ENCODE results near the gene ARMH2. TPM values are rescaled to one million over a fixed set of nuclear protein-coding genes. Genes with fewer than 3 reads are reported as not detected.

ARMH2 gene
- polyA plus RNA-seq, 1 donor from 2014 or later = 0.73 TPM

DNA sequence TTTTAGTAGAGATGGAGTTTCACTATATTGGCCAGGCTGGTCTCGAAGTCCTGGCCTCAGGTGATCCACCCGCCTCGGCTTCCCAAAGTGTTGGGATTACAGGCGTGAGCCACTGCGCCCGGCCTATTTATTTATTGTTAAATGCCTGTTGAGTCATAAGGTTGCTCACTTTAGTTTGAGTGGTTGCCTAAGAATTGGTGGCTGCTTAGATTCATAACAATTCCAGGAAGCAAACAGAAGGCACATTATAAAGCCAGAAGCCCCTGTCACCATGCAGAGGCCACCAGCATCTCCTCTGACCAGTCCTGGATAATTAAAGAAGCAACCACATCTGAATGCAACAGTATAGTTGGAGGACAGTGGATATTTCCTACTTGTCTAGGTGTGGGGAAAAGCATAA is 24.0 kb upstream of the ARMH2 start:
- Histone ChIP-seq H3K9ac (ENCODE audit: low read length) (no peak overlapping the region), H3F3A (ENCODE audit: insufficient read depth, low read length, poor library complexity, severe bottlenecking) (no peaks in the 10 kb centered on the region), H3K36me3 (ENCODE audit: insufficient read depth, low read length) (peaks cover 18% of the 10 kb centered on the region), H4K20me1 (ENCODE audit: insufficient read depth) (no peaks in the 10 kb centered on the region), H3K27ac (ENCODE audit: low read length) (no peak overlapping the region), H3K4me2 (ENCODE audit: low read length) (no peak overlapping the region), H3K4me3 (ENCODE audit: low read length) (no peak overlapping the region), H3K9me2 (ENCODE audit: insufficient read depth, low read length) (no peaks in the 10 kb centered on the region), H2AFZ (ENCODE audit: low read depth, low read length) (no peak overlapping the region), H3K9me3 (ENCODE audit: low read length) (no peaks in the 10 kb centered on the region), H3K27me3 (ENCODE audit: insufficient read depth, low read depth, low read length) (no peaks in the 10 kb centered on the region), H3K79me2 (replicated peaks; ENCODE audit: insufficient read depth, low read length) (no peaks in the 10 kb centered on the region)
- TF ChIP-seq, protein P1, sequence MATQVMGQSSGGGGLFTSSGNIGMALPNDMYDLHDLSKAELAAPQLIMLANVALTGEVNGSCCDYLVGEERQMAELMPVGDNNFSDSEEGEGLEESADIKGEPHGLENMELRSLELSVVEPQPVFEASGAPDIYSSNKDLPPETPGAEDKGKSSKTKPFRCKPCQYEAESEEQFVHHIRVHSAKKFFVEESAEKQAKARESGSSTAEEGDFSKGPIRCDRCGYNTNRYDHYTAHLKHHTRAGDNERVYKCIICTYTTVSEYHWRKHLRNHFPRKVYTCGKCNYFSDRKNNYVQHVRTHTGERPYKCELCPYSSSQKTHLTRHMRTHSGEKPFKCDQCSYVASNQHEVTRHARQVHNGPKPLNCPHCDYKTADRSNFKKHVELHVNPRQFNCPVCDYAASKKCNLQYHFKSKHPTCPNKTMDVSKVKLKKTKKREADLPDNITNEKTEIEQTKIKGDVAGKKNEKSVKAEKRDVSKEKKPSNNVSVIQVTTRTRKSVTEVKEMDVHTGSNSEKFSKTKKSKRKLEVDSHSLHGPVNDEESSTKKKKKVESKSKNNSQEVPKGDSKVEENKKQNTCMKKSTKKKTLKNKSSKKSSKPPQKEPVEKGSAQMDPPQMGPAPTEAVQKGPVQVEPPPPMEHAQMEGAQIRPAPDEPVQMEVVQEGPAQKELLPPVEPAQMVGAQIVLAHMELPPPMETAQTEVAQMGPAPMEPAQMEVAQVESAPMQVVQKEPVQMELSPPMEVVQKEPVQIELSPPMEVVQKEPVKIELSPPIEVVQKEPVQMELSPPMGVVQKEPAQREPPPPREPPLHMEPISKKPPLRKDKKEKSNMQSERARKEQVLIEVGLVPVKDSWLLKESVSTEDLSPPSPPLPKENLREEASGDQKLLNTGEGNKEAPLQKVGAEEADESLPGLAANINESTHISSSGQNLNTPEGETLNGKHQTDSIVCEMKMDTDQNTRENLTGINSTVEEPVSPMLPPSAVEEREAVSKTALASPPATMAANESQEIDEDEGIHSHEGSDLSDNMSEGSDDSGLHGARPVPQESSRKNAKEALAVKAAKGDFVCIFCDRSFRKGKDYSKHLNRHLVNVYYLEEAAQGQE (IDR thresholded peaks at IDR 0.05; ENCODE audit: borderline replicate concordance) = no peak
- TF ChIP-seq SMC3 (conservative IDR thresholded peaks at IDR 0.05; ENCODE audit: poor library complexity) (no peak), EP300 (conservative IDR thresholded peaks at IDR 0.05; ENCODE audit: poor library complexity, severe bottlenecking) (no peak), POLR2AphosphoS5 (IDR thresholded peaks at IDR 0.05) (no peak), TAF1 (IDR thresholded peaks at IDR 0.05; ENCODE audit: low read depth) (no peak), RAD21 (conservative IDR thresholded peaks at IDR 0.05) (no peak), EZH2 (IDR thresholded peaks at IDR 0.05; ENCODE audit: borderline replicate concordance, insufficient read depth, low read length, poor library complexity, severe bottlenecking) (no peak), MXI1 (conservative IDR thresholded peaks at IDR 0.05; ENCODE audit: poor library complexity, severe bottlenecking) (no peak)
- TF ChIP-seq, protein P2, sequence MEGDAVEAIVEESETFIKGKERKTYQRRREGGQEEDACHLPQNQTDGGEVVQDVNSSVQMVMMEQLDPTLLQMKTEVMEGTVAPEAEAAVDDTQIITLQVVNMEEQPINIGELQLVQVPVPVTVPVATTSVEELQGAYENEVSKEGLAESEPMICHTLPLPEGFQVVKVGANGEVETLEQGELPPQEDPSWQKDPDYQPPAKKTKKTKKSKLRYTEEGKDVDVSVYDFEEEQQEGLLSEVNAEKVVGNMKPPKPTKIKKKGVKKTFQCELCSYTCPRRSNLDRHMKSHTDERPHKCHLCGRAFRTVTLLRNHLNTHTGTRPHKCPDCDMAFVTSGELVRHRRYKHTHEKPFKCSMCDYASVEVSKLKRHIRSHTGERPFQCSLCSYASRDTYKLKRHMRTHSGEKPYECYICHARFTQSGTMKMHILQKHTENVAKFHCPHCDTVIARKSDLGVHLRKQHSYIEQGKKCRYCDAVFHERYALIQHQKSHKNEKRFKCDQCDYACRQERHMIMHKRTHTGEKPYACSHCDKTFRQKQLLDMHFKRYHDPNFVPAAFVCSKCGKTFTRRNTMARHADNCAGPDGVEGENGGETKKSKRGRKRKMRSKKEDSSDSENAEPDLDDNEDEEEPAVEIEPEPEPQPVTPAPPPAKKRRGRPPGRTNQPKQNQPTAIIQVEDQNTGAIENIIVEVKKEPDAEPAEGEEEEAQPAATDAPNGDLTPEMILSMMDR (IDR thresholded peaks at IDR 0.05; ENCODE audit: poor library complexity, severe bottlenecking) = no peak

DNA sequence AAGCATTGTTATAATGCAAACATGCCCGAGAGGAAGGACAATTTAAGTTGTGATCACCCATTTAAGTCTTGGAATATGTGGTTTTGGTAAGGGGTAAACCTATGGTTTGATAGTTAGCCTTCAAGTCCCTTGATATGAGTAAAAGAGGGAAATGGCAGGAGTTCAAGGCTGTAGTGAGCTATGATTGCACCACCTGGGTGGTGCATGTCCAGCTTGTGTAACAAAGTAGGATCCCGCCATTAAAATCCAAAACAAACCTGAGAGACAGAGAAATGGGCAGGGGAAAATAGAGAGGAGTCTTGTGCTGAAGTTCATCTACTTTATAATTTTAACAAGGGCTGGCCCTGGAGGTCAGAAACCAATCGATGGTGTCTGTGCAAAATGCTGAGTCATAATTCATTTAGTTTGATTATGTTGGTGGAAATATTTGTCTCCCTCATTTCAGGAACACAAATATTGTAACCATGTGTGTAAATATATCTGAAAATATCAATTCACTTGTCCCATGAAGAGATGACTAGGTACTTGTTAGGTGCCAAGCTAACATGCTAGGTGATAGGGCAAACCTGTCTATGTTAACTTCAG is 23.2 kb upstream of the ARMH2 start:
- peaks cover 13% of the 10 kb centered on the region for H3K36me3 ChIP-seq (ENCODE audit: insufficient read depth, low read length)
- H3K9ac ChIP-seq (ENCODE audit: low read length) = no peak overlapping the region
- H4K20me1 ChIP-seq (ENCODE audit: insufficient read depth) = no peaks in the 10 kb centered on the region
- H3K9me2 ChIP-seq (ENCODE audit: insufficient read depth, low read length) = no peaks in the 10 kb centered on the region
- H3K4me2 ChIP-seq (ENCODE audit: low read length) = no peak overlapping the region
- H3K27me3 ChIP-seq (ENCODE audit: insufficient read depth, low read depth, low read length) = no peaks in the 10 kb centered on the region
- H3K27ac ChIP-seq (ENCODE audit: low read length) = no peak overlapping the region
- TF ChIP-seq, protein P2 (IDR thresholded peaks at IDR 0.05; ENCODE audit: poor library complexity, severe bottlenecking) = no peak
- no peak for TF ChIP-seq SMC3 (conservative IDR thresholded peaks at IDR 0.05; ENCODE audit: poor library complexity)
- TF ChIP-seq, protein P1 (IDR thresholded peaks at IDR 0.05; ENCODE audit: borderline replicate concordance) = no peak
- TF ChIP-seq MXI1 (conservative IDR thresholded peaks at IDR 0.05; ENCODE audit: poor library complexity, severe bottlenecking) = no peak
- no peak for TF ChIP-seq TAF1 (IDR thresholded peaks at IDR 0.05; ENCODE audit: low read depth)
- no peak for TF ChIP-seq POLR2AphosphoS5 (IDR thresholded peaks at IDR 0.05)
- TF ChIP-seq EZH2 (IDR thresholded peaks at IDR 0.05; ENCODE audit: borderline replicate concordance, insufficient read depth, low read length, poor library complexity, severe bottlenecking) = no peak
- TF ChIP-seq EP300 (conservative IDR thresholded peaks at IDR 0.05; ENCODE audit: poor library complexity, severe bottlenecking) = no peak
- TF ChIP-seq RAD21 (conservative IDR thresholded peaks at IDR 0.05) = no peak
- no peaks in the 10 kb centered on the region for H3K9me3 ChIP-seq (ENCODE audit: low read length)
- no peaks in the 10 kb centered on the region for H3F3A ChIP-seq (ENCODE audit: insufficient read depth, low read length, poor library complexity, severe bottlenecking)
- H3K79me2 ChIP-seq (replicated peaks; ENCODE audit: insufficient read depth, low read length) = no peaks in the 10 kb centered on the region
- no peak overlapping the region for H3K4me3 ChIP-seq (ENCODE audit: low read length)
- no peak overlapping the region for H2AFZ ChIP-seq (ENCODE audit: low read depth, low read length)

Data from neural cell (in vitro differentiated cells).